Measurements from ENCODE around the gene SEC24A.

GRCh38 chr5:134609232-134609851 lies 39.2 kb upstream of the SEC24A start:
- TF ChIP-seq CTCF (IDR thresholded peaks at IDR 0.05) (no peak), POLR2A (IDR thresholded peaks at IDR 0.05) (no peak)

All from esophagus squamous epithelium (tissue), 4 donors.